HG03460 (cell line): ENCODE data around the gene DGKI.

Source experiments
- ATAC-seq: cut with Tn5 transposase; IDR thresholded peaks from one replicate; pipeline ENCODE4 v1.9.1; 2021; ENCODE audit not compliant: unreplicated experiment

Gene DGKI

DNA sequence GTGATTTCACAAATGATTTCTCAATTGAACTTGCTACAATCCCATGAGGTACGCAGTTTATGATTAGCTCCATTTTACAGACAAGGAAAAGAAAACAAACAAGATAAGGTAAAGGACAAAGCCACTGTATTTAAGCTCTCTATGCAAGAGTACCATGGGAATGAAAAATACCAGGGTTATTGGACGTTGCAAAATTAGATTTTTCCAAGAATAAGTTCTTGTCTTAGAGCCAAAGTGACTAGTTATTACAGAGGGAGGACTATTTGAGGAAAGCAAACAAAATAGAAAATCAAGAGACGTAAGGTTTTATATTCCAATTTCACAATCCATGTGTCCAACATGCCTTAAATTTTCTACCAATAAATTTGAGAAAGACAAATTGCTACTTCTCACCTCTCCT lies 405.3 kb downstream of the DGKI start:
- no peak for ATAC-seq

DNA sequence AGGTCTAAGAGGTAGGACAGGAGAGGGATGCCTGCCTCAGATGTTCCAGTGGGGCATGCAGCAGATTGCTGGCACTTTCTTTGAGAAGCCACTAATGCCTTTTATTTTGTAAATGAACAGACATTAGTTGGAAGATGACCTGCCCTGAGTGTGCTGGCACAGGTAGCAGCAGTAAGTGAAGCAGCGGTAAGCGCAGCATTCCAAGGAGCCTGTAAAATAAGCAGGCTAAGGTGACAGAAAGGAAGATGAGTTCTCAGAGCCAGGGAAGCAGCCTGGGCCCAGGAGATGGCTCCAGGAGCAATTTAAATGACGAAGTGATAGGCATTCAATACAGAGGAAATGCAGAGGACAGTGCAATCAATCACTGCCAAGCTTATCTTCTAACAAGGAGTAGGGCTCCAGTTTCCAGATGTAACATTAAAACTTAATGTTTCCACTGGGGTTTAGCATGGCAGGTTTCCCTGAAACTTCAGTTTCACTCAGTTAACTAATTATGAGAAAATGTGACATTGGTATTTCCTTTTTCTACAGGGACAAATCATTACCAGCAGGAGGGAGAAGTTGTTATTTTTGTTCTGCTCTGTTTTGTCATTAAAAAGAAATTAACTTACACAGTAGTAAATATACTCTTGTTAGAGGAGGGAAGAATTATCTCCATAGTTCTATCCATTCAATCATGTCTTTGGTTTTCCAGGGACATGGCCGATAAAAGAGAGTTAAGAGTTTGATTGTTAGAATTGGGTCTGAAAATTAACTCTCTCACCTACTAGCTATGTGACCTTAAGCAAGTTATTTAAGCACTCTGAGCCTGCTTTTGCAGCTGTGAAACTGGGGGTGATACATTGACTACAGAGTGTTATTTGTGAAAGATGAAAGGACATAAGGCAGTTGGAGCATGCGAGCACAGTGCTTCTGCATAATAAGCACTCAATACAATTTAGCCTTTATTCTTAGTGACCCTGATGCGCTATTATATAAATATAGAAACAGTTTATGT lies 406.6 kb downstream of the DGKI start:
- no peak for ATAC-seq

GRCh38 chr7:137434946-137435345 lies 411.8 kb downstream of the DGKI start:
- no peak for ATAC-seq

GRCh38 chr7:137434530-137434929 lies 412.2 kb downstream of the DGKI start:
- ATAC-seq, result no peak

- ATAC-seq, result no peak
Measured at GRCh38 chr7:137423321-137423720, 423.5 kb downstream of the DGKI start.

DNA sequence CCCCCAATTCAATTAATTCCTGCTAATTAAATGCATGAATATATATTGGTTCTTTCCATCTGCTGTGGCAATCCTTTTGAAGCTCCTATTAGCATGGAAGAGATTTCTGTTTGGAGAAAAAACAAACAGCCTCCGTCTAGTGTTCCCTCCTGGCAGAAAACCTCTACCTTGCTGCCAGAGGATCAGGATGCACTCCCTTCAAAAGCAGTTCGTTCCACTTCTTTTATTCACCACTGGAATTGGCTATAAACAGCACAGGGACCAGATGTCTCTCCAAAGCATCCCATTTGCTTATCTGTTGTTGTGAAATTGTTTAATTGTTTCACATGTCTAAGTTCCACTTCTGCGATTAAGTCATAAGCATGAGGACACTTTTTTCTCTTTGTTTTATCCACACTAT lies 425.4 kb downstream of the DGKI start:
- no peak for ATAC-seq

DNA sequence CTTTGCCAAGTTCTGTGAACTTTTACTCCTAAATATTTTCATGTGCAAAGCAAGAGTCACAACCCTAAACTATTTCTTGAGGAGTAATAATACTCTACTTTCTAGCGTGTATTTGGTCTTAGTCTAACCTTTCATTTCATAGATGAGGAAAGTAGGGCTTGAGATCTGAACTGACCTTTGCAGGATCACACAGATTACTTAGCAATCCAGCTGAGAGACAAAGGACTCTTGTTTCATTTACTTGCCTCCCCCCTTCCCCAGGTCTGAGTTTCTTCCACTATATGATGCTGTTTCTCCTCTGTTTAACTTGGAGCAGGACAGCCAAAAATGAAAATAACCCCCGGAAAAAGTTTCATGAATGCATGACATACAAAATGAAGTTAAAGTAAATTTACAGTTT lies 427.9 kb downstream of the DGKI start:
- ATAC-seq, result no peak

- ATAC-seq, result no peak
Measured at GRCh38 chr7:137417464-137417863, 429.3 kb downstream of the DGKI start.

DNA sequence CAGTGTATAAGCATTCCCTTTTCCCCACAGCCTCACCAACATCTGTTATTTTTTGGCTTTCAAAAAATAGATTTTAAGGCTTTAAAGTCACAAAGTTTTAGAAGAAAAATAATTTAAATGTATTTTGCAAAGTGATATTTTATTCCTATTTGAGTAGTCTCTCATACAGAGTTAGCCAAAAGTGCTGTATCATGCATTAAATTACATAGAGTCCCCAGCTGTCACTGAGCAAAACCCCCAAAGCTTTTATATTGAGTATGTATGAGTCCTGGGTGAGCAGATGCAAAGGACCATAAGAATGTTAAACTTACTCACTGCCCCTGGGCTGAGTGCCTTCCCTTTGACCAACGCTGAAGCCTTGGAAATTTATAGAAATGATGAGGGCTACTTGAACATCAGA lies 432.9 kb downstream of the DGKI start:
- no peak for ATAC-seq

DNA sequence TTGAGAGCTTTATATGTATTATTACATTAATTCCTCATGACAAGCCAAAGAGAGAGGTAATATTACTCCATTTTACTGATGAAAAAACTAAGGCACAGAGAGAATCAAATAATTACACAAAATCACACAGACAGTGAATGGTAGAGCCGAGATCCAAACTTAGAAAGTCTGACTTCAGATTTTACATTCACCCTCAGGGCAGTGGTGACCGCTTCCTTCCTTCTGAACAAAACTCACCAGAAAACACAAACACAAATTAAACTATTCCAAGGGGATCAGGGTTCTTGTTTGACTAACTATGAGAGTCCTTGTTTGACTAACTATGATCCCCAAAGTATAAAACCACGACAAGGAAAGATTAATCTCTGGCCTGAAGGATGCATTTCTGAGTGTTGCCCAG lies 435.3 kb downstream of the DGKI start:
- ATAC-seq, result no peak

DNA sequence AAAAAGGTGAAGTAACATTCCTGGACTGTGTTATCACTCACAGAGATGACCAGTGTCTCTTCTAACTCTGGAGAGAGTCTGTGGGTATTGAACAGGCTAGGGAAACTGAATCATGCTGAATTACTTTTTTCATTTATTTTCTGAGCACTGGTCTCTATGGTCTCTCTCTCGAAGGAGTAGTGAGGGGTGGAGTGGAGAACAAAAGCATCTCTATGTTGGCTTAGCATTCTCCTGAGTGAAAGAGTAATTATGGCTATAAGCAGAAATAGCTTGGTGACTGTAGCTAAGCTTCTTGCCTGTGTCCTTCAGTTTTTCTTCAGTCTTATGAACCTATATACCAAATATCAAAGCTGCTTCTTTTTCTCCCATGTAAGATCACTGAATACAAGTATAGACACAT lies 438.6 kb downstream of the DGKI start:
- ATAC-seq, result no peak

DNA sequence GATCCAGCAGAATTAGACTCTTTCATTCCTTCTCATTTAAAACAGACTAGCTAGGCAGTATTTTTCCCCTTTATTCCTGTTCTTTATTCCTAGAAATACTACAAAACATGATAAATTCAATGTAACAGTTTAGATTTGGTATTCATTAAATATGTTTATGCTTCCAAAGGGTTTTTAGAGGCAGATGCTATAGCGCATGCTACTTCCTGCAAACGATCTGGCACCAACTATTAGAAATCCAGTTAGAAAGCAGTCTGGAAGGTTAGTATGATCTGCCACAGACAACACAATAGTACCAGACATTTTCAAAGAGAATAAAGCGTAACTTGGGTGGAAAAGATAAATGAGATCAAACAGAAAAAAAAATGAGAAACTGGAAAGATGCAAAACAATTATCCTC lies 439.7 kb downstream of the DGKI start:
- no peak for ATAC-seq

GRCh38 chr7:137404660-137405317 lies 442.0 kb downstream of the DGKI start:
- no peak for ATAC-seq

- ATAC-seq, result no peak
Measured at GRCh38 chr7:137403353-137403695, 443.4 kb downstream of the DGKI start.

- no peak for ATAC-seq
Measured at GRCh38 chr7:137402536-137403352, 444.0 kb downstream of the DGKI start.

GRCh38 chr7:137399827-137400823 lies 446.6 kb downstream of the DGKI start:
- no peak for ATAC-seq

- no peak for ATAC-seq
Measured at GRCh38 chr7:137396051-137396450, 450.7 kb downstream of the DGKI start.

DNA sequence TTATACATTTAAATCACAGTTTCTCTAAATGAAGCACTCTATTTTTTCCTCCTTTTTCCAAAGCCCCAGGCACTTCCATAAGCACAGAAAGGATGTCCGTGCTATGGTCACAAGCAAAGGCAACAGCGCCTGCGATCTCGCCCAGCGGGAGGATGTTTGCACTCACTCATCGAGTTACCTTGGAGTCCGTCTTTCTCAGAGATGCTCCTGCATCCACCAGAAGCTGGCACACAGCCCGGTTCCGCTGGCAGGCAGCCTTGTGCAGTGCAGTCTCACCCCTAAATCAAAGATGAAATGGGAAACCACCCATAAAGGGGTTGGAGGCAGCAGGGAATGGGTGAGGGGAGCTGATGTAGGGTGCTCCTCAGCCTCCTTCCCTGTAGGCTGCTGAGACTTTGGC lies 451.4 kb downstream of the DGKI start:
- ATAC-seq, result no peak

- no peak for ATAC-seq
Measured at GRCh38 chr7:137393570-137393969, 453.2 kb downstream of the DGKI start.

DNA sequence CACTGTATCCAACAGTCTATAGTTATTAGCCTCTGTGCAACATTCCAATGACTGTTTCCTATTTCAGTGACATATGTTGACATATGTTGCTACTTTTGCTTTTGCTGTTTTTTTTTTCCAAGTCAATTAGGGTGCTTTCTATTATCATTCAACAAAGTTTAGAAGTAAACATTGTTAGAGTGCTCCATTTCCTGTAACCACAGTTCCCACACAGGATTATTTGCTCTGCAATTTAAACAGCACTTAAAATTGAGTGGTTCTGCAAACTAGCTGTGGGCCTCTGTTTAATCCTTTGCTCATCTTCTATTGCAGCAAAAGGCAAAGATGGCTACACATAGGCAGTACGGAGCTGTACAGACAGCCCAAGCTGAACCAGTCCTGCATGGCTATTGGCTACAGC lies 456.7 kb downstream of the DGKI start:
- ATAC-seq, result no peak
